OCI-LY3 (cell line): ENCODE data around the gene MSS51.

Experiments used
- CTCF ChIP-seq: fragments of 200-600, 300-600 bp; sonication (generic); IDR thresholded peaks from 2 replicates; pipeline ENCODE4 v1.5.1; 2014; ENCODE audit warnings: antibody characterized with exemption, low read length, low read depth
- EZH2phosphoT487 ChIP-seq: fragments of 200-600 bp; shearing (Covaris generic); IDR thresholded peaks from 2 replicates; pipeline ENCODE4 v1.6.1; 2018; ENCODE audit warnings: antibody characterized with exemption, mixed run types, low read depth

GRCh38 chr10:73404690-73405089, 28.7 kb downstream of the MSS51 start:
- TF ChIP-seq CTCF, result no peak
- TF ChIP-seq EZH2phosphoT487, result no peak
